Measurements from ENCODE around the gene CCL16.

CCL16 gene

GRCh38 chr17:35988164-35988563, 6.9 kb upstream of the CCL16 start:
- no peak overlapping the region for H3K4me3 ChIP-seq (replicated peaks; ENCODE audit: low read depth, low read length)
- TF ChIP-seq CTCF (IDR thresholded peaks at IDR 0.05; ENCODE audit: low read depth, low read length, missing control alignments): no peak
- no peak for DNase-seq (ENCODE audit: extremely low read depth, low read depth)

GRCh38 chr17:35986643-35987042, 5.3 kb upstream of the CCL16 start, which contains the start of gene CCL14:
Gene CCL14 (minus strand): TSS chr17:35986729. CDS start chr17:35986649, 80 bp downstream.
- no peak for TF ChIP-seq CTCF (IDR thresholded peaks at IDR 0.05; ENCODE audit: low read depth, low read length, missing control alignments)
- DNase-seq (ENCODE audit: extremely low read depth, low read depth): no peak
- H3K4me3 ChIP-seq (replicated peaks; ENCODE audit: low read depth, low read length): no peak within 1 kb of the TSS

GRCh38 chr17:35984140-35984539, 2.8 kb upstream of the CCL16 start:
- no peak for DNase-seq (ENCODE audit: extremely low read depth, low read depth)
- no peak overlapping the region for H3K4me3 ChIP-seq (replicated peaks; ENCODE audit: low read depth, low read length)
- TF ChIP-seq CTCF (IDR thresholded peaks at IDR 0.05; ENCODE audit: low read depth, low read length, missing control alignments): no peak

GRCh38 chr17:35982409-35983191, 1.3 kb upstream of the CCL16 start:
- DNase-seq (ENCODE audit: extremely low read depth, low read depth): no peak
- no peak for TF ChIP-seq CTCF (IDR thresholded peaks at IDR 0.05; ENCODE audit: low read depth, low read length, missing control alignments)
- no peak overlapping the region for H3K4me3 ChIP-seq (replicated peaks; ENCODE audit: low read depth, low read length)

- no peak for TF ChIP-seq CTCF (IDR thresholded peaks at IDR 0.05; ENCODE audit: low read depth, low read length, missing control alignments)
- no peak for DNase-seq (ENCODE audit: extremely low read depth, low read depth)
- H3K4me3 ChIP-seq (replicated peaks; ENCODE audit: low read depth, low read length): no peak overlapping the region
Measured at GRCh38 chr17:35981908-35982330, 622 bp upstream of the CCL16 start.

GRCh38 chr17:35978346-35978745, 3.0 kb downstream of the CCL16 start:
- no peak for TF ChIP-seq CTCF (IDR thresholded peaks at IDR 0.05; ENCODE audit: low read depth, low read length, missing control alignments)

More at GRCh38 chr17:35978346-35978745, 3.0 kb downstream of the CCL16 start:
- no peak overlapping the region for H3K4me3 ChIP-seq (replicated peaks; ENCODE audit: low read depth, low read length)
- DNase-seq (ENCODE audit: extremely low read depth, low read depth): no peak

All from HFF-Myc (cell line).